CD4-positive, alpha-beta T cell treated with Interleukin-17A for 1 hour (primary cell): ENCODE data around the gene LKAAEAR1.
"Not testable (repeated sequence)": the region's sequence is repeated elsewhere in the genome, so short reads cannot be mapped to it uniquely, and the experiment has no call there.

Experiments
- DNase-seq: peaks from one replicate; pipeline ENCODE4 v3.0.0-alpha.2; 2020

Gene LKAAEAR1

DNA sequence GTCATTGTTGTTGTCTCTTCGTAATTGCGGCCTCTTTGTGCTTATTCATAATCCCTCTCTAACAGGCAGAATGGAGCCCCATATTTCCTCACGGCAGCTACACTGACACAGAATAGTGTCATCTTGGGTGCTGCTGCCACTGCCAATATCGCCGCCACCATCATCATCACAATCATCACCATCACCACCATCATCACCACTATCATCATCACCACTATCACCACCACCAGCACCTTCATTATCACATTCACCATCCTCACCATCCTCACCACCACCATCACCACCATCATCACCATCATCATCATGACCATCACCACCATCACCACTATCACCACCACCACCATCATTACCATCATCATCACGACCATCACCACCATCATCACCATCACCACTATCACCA, 12.3 kb upstream of the LKAAEAR1 start:
- no peak for DNase-seq

GRCh38 chr20:64095927-64096326, 11.7 kb upstream of the LKAAEAR1 start:
- DNase-seq: no peak

- no peak for DNase-seq
Measured at GRCh38 chr20:64095455-64095854, 11.3 kb upstream of the LKAAEAR1 start.

- no peak for DNase-seq
Measured at GRCh38 chr20:64093013-64093503, 8.9 kb upstream of the LKAAEAR1 start.

DNA sequence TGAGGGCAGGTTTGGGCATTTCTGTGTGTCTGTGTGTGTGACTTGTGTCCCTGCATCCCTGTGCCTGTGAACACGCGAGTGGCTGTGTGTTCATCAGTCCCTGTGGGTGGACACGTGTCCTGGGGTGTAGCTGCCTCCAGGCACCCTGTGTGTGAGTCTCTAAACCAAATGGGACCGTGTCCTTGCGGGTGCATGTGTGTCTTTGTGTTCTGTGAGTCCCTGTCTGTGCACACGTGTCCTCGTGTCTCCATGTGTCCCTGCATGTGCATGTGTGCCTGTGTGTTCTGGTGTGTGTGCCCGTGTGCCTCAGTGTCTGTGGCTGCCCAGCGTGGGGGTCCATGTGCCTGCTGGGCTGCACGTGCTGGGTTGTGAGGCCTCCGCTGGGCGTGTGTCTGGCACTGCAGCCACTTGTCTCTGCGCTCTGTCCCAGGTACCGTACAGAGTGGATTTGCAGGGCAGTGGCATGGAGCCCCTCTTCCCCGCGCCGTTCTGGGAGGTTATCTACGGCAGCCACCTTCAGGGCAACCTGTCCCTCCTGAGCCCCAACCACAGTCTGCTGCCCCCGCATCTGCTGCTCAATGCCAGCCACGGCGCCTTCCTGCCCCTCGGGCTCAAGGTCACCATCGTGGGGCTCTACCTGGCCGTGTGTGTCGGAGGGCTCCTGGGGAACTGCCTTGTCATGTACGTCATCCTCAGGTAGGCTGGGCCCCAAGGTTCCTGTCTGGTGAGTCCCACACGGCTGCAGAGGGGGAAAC, 8.2 kb upstream of the LKAAEAR1 start:
- DNase-seq: no peak

GRCh38 chr20:64091770-64092169, 7.6 kb upstream of the LKAAEAR1 start:
- DNase-seq: no peak

DNA sequence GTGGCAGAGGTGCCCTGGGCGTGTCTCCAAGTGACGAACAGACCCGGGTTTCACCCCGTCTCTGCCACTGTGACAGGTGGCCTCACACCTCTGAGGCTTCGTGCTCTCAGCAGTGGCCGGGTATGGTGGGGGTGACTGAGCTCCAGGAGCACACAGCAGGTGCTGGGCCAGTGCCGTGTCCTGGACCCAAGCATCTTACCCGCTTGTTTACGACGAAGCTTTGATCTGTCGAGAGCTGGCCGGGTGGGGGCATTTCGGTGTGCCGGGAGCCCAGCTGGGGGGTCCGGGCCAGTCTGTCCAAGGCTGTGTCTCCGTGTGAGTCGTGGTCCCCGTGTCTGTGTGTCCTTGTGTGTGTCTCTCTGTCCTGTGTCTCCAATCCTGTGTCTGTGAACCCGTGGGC, 7.1 kb upstream of the LKAAEAR1 start:
- no peak for DNase-seq

GRCh38 chr20:64090165-64090564, 6.0 kb upstream of the LKAAEAR1 start:
- no peak for DNase-seq

- not testable (repeated sequence) for DNase-seq
Measured at GRCh38 chr20:64088586-64088985, 4.4 kb upstream of the LKAAEAR1 start.

GRCh38 chr20:64087226-64087825, 3.1 kb upstream of the LKAAEAR1 start:
- DNase-seq: not testable (repeated sequence)

DNA sequence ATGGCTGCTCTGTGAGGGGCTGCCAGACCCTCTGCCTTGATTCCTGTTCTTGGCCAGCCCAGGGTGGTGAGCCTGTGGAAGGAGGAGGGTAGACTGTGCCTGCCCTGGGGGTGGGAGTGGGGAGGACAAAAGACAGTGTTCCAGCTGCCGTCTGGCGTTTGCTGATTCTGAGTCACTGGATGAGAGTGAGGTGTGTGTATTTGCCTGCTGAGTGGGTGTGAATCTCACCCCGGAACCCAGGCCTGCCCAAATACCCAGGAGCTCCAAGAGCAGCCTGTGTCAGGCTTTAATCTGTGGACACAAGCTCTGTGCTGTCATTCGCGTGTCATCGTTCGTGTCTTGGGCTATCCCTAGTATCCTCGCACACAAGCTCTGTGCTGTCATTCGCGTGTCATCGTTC, 2.6 kb upstream of the LKAAEAR1 start:
- no peak for DNase-seq

DNA sequence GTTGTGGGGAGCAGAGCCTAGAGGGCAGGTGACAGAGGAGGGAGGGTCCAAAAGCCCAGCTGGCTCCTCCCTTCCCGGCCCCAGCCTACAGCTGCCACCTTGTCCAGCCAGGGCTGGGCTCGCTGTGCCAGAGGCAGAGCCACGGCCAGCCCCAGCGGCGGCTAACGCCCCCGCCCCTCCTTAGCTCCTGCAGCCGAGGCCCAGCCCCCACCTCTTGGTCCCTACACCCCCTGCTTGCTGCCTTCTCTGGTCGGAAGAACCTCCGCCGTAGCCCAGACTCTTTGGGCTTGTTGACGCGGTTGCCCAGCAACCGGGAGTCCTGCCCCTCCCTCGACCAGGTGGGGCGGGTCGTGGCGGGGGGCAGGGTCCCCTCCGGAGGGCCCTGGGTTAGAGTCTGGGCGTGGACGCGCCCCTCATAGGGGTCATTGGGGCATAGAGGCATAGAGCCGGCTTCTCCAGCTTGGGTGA, 521 bp upstream of the LKAAEAR1 start:
- no peak for DNase-seq

GRCh38 chr20:64083378-64083803, 807 bp downstream of the LKAAEAR1 start:
- peak; percentile 76 for DNase-seq

DNA sequence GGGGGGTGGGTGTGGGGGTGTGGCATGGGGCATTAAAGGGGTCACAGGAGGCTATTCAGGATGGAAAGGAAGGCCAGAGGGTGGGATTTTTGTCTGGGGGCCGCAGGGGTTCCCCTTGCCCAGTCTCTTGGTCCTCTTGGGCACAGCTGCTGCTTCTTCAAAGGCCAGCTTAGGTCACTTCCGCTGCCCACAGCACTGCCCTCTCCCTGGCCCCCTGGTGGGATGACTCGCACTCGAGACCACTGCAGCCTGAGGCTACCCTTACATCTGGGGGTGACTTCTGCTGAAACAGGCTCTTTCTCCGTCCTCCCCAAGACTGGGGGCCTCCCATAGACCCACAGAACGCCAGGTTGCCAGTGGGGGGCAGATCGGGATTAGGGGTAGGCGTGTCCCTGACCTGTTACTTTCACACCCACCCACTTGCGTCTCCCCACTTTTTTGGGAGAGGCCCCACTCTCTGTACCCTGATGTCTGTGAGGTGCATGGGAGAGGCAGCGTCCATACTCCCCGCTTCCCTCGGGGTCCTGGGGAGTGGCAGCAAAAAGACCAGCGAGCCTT, 1.3 kb downstream of the LKAAEAR1 start:
- DNase-seq: no peak

GRCh38 chr20:64082126-64082731, 2.0 kb downstream of the LKAAEAR1 start:
- no peak for DNase-seq

- no peak for DNase-seq
Measured at GRCh38 chr20:64081624-64081964, 2.6 kb downstream of the LKAAEAR1 start.

GRCh38 chr20:64080813-64081623, 3.2 kb downstream of the LKAAEAR1 start:
- no peak for DNase-seq

DNA sequence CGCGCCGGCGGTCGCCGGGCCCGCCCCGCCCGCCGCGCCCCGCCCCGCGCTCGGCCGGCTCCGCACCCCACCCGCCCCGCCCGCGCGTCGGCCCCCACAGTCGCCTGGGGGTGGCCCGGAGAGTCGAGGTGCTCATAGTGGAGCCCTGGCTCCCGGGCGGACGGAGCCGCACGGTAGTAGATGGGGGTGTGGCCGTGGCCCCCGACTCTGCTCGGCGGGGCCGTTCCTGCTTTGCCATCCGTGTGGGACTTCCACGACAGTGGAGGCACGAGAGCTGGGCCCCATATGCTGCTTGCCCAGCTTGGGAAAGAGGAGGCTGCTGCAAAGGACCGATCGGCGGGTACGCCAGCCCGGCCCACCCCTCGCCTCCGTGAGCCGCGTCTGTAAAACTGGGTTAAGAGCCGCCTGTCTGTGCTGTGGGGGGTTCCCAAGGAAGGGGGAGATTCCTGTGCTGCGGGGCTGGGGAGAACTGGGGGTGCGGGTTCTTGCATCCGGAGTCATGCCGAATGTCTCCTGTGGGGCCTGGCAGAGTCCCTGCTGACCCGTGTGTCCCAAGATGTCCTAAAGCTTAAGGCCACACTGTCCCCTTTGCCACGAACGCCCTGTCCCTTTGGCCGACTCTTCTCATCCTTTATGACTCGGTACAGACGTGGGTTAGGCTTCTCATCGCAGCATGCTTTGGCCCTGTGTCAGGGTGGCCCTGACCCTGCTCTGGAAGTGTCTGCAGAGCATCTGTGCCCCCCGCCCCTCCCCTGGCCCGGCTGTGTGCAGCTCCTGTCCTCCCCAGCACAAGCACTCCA, 4.0 kb downstream of the LKAAEAR1 start, which contains the start of gene OPRL1:
Gene OPRL1, plus strand, starts transcription at position 70 of the 800 bp plus-strand sequence. CDS start 12,639 bp downstream, outside the sequence.
- peak; percentile 62 for DNase-seq

GRCh38 chr20:64079273-64080012, 4.8 kb downstream of the LKAAEAR1 start, which contains the start of gene RGS19:
RGS19 (minus strand) TSS chr20:64079518; CDS start chr20:64076886, 2,632 bp downstream.
- peak; percentile 78 for DNase-seq

DNA sequence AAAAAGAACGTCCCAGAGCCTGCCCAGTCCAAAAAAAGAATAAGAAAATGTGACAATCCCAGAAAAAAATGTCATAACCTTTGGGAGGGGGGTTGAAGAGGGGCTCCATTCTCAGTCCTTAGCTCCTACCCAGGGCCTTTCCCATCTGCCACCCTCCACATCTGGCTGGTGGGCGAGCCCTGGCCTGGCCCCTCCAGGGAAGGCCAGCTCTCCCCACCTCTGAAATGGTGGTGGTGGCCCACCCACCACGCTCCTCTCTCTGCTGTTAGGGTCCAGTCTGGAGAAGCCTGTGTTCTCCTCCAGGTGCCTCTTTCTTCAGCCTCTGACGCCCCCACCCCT, 5.3 kb downstream of the LKAAEAR1 start:
- DNase-seq: no peak
